ENCODE measurements around the gene ZNF324B.
"Not testable (repeated sequence)": the region's sequence is repeated elsewhere in the genome, so short reads cannot be mapped to it uniquely, and the experiment has no call there.

The ZNF324B gene

GRCh38 chr19:58439576-58440554, 11.6 kb upstream of the ZNF324B start, which contains the start of gene ZNF132:
TSS of gene ZNF132 (minus strand) at chr19:58440153. CDS start at chr19:58439821, 332 bp downstream.
- TF ChIP-seq CTCF (conservative IDR thresholded peaks at IDR 0.05; ENCODE audit: control insufficient read depth, insufficient read depth, low read depth, low read length) = no peak
- peak; percentile 100 for DNase-seq (ENCODE audit: low read depth)
- H3K4me3 ChIP-seq (ENCODE audit: control insufficient read depth, low read depth, low read length) = peak within 1 kb of the TSS; percentile 80

- peak overlapping the region; percentile 80 for H3K4me3 ChIP-seq (ENCODE audit: control insufficient read depth, low read depth, low read length)
- no peak for DNase-seq (ENCODE audit: low read depth)
- TF ChIP-seq CTCF (conservative IDR thresholded peaks at IDR 0.05; ENCODE audit: control insufficient read depth, insufficient read depth, low read depth, low read length) = no peak
These were observed 10.9 kb upstream of the ZNF324B start for GRCh38 chr19:58440556-58440955.

GRCh38 chr19:58442986-58443385, 8.4 kb upstream of the ZNF324B start:
- H3K4me3 ChIP-seq (ENCODE audit: control insufficient read depth, low read depth, low read length); DNase-seq (ENCODE audit: low read depth): not testable (repeated sequence)

GRCh38 chr19:58448860-58449259, 2.6 kb upstream of the ZNF324B start:
- H3K4me3 ChIP-seq (ENCODE audit: control insufficient read depth, low read depth, low read length); DNase-seq (ENCODE audit: low read depth): not testable (repeated sequence)

GRCh38 chr19:58449980-58450379, 1.4 kb upstream of the ZNF324B start:
- DNase-seq (ENCODE audit: low read depth); H3K4me3 ChIP-seq (ENCODE audit: control insufficient read depth, low read depth, low read length): not testable (repeated sequence)

- DNase-seq (ENCODE audit: low read depth) = no peak
- TF ChIP-seq CTCF (conservative IDR thresholded peaks at IDR 0.05; ENCODE audit: control insufficient read depth, insufficient read depth, low read depth, low read length) = no peak
- peak overlapping the region; percentile 60 for H3K4me3 ChIP-seq (ENCODE audit: control insufficient read depth, low read depth, low read length)
These were observed 515 bp upstream of the ZNF324B start for GRCh38 chr19:58450856-58451357.

GRCh38 chr19:58453743-58454142, 2.3 kb downstream of the ZNF324B start:
- DNase-seq (ENCODE audit: low read depth) = no peak
- TF ChIP-seq CTCF (conservative IDR thresholded peaks at IDR 0.05; ENCODE audit: control insufficient read depth, insufficient read depth, low read depth, low read length) = no peak

GRCh38 chr19:58455306-58455705, 3.9 kb downstream of the ZNF324B start:
- no peak for TF ChIP-seq CTCF (conservative IDR thresholded peaks at IDR 0.05; ENCODE audit: control insufficient read depth, insufficient read depth, low read depth, low read length)
- no peak overlapping the region for H3K4me3 ChIP-seq (ENCODE audit: control insufficient read depth, low read depth, low read length)
- DNase-seq (ENCODE audit: low read depth) = no peak

More at GRCh38 chr19:58453743-58454142, 2.3 kb downstream of the ZNF324B start:
- no peak overlapping the region for H3K4me3 ChIP-seq (ENCODE audit: control insufficient read depth, low read depth, low read length)

Data from fibroblast of mammary gland (primary cell).